Smooth muscle cell (in vitro differentiated cells): ENCODE data around the gene NR5A1. TPM values are rescaled to one million over a fixed set of nuclear protein-coding genes. Genes with fewer than 3 reads are reported as not detected.

Experiments
- DNase-seq: peaks from one replicate; lab custom pipeline; 2025; ENCODE audit not compliant: unreplicated experiment; lab: John Stamatoyannopoulos, UW
- H2AFZ ChIP-seq: fragments of 200-600 bp; sonication (generic); 2 replicates; pipeline ENCODE4 v1.6.0; 2016; ENCODE audit warnings: antibody characterized with exemption, low read depth, mild to moderate bottlenecking
- H3F3A ChIP-seq: fragments of 200-600 bp; sonication (generic); 2 replicates; pipeline ENCODE4 v1.6.0; 2017; ENCODE audit warnings: antibody characterized with exemption, low read depth
- H3K27ac ChIP-seq: fragments of 200-600 bp; sonication (generic); 2 replicates; pipeline ENCODE4 v1.5.1; 2016; ENCODE audit warnings: low read depth, mild to moderate bottlenecking
- H3K27me3 ChIP-seq: fragments of 200-600 bp; sonication (generic); 2 replicates; pipeline ENCODE4 v1.6.1; 2016; ENCODE audit warnings: low read depth, mild to moderate bottlenecking
- H3K36me3 ChIP-seq: fragments of 200-600 bp; sonication (generic); 2 replicates; pipeline ENCODE4 v1.5.1; 2016; ENCODE audit warnings: low read depth
- H3K4me1 ChIP-seq: fragments of 200-600 bp; sonication (generic); 2 replicates; pipeline ENCODE4 v1.5.1; 2016; ENCODE audit warnings: low read depth
- H3K4me2 ChIP-seq: fragments of 200-600 bp; sonication (generic); 2 replicates; pipeline ENCODE4 v1.6.0; 2016; ENCODE audit warnings: mild to moderate bottlenecking
- H3K4me3 ChIP-seq: fragments of 200-600 bp; sonication (generic); 2 replicates; pipeline ENCODE4 v1.5.1; 2016; ENCODE audit warnings: mild to moderate bottlenecking
- H3K79me2 ChIP-seq: fragments of 200-600 bp; sonication (generic); 2 replicates; pipeline ENCODE4 v1.6.0; 2016; ENCODE audit warnings: low read depth, mild to moderate bottlenecking
- H3K9ac ChIP-seq: fragments of 200-600 bp; sonication (generic); 2 replicates; pipeline ENCODE4 v1.6.0; 2016; ENCODE audit warnings: low read depth
- H3K9me3 ChIP-seq: fragments of 200-600 bp; sonication (generic); replicated peaks from 2 replicates; pipeline ENCODE4 v1.5.1; 2016; ENCODE audit warnings: low read depth
- H4K20me1 ChIP-seq: fragments of 200-600 bp; sonication (generic); 2 replicates; pipeline ENCODE4 v1.6.0; 2016; ENCODE audit warnings: low read depth
- CTCF ChIP-seq: fragments of 200-600 bp; sonication (generic); IDR thresholded peaks from 2 replicates; pipeline ENCODE4 v1.5.1; 2017; ENCODE audit warnings: borderline replicate concordance, mild to moderate bottlenecking, antibody characterized with exemption; ENCODE audit not compliant: insufficient read depth, poor library complexity, severe bottlenecking
- WGBS: methylation state at CpG from one replicate; pipeline ENCODE4 v1.1.7; 2016; ENCODE audit warnings: low lambda C conversion rate; 5-methylcytosine and 5-hydroxymethylcytosine counted together
- polyA plus RNA-seq: library from polyadenylated mRNA; unstranded; fragments of >200 nt; fragmentation: Nextera tagmentation; extraction: Ambion mirVana; gene quantifications from 2 replicates; pipeline ENCODE4 v1.2.1, GENCODE V29; 2016
- total RNA-seq: library from RNA; depleted of rRNA; stranded (reverse); fragments of >200 nt; gene quantifications from 2 replicates; pipeline ENCODE4 v1.2.3, GENCODE V29; 2014

NR5A1 gene
- total and polyA plus RNA-seq, 2 experiments from 2014 or later = not detected

GRCh38 chr9:124501771-124502320, 5.4 kb downstream of the NR5A1 start:
- Histone ChIP-seq H3K27me3 (peaks cover 58% of the 10 kb centered on the region), H2AFZ (no peak overlapping the region), H3K4me3 (no peak overlapping the region), H4K20me1 (no peaks in the 10 kb centered on the region), H3F3A (no peaks in the 10 kb centered on the region), H3K27ac (no peak overlapping the region), H3K79me2 (no peaks in the 10 kb centered on the region), H3K9me3 (no peaks in the 10 kb centered on the region), H3K36me3 (no peaks in the 10 kb centered on the region), H3K4me2 (no peak overlapping the region), H3K9ac (no peak overlapping the region), H3K4me1 (no peaks in the 10 kb centered on the region)
- WGBS = 86% methylated on average over 11 of the region's 11 CpGs
- TF ChIP-seq CTCF = no peak
- DNase-seq = no peak

GRCh38 chr9:124500796-124501611, 6.2 kb downstream of the NR5A1 start:
- Histone ChIP-seq H4K20me1 (no peaks in the 10 kb centered on the region), H3K4me1 (no peaks in the 10 kb centered on the region), H3K4me2 (no peak overlapping the region), H3K4me3 (no peak overlapping the region), H3K27ac (no peak overlapping the region), H3K36me3 (no peaks in the 10 kb centered on the region), H3K27me3 (peaks cover 56% of the 10 kb centered on the region), H3K79me2 (no peaks in the 10 kb centered on the region), H2AFZ (no peak overlapping the region), H3F3A (no peaks in the 10 kb centered on the region), H3K9ac (no peak overlapping the region), H3K9me3 (no peaks in the 10 kb centered on the region)
- 80% methylated on average over 11 of the region's 12 CpGs for WGBS
- no peak for DNase-seq
- no peak for TF ChIP-seq CTCF

- H3K27me3 ChIP-seq = peaks cover 48% of the 10 kb centered on the region
These were observed 7.0 kb downstream of the NR5A1 start for GRCh38 chr9:124500028-124500795.

More at GRCh38 chr9:124500028-124500795, 7.0 kb downstream of the NR5A1 start:
- Histone ChIP-seq H3K4me1 (no peaks in the 10 kb centered on the region), H4K20me1 (no peaks in the 10 kb centered on the region), H3K36me3 (no peaks in the 10 kb centered on the region), H3K9ac (no peak overlapping the region), H3K4me2 (no peak overlapping the region), H3K27ac (no peak overlapping the region), H3K4me3 (no peak overlapping the region), H3K9me3 (no peaks in the 10 kb centered on the region), H2AFZ (no peak overlapping the region), H3K79me2 (no peaks in the 10 kb centered on the region), H3F3A (no peaks in the 10 kb centered on the region)
- DNase-seq = no peak
- no peak for TF ChIP-seq CTCF
- WGBS = 91% methylated on average over 31 of the region's 40 CpGs
